OCI-LY3 (cell line): ENCODE results near the gene FOXE3.

Experiments used
- CTCF ChIP-seq: fragments of 200-600, 300-600 bp; sonication (generic); IDR thresholded peaks from 2 replicates; pipeline ENCODE4 v1.5.1; 2014; ENCODE audit warnings: antibody characterized with exemption, low read length, low read depth
- EZH2phosphoT487 ChIP-seq: fragments of 200-600 bp; shearing (Covaris generic); IDR thresholded peaks from 2 replicates; pipeline ENCODE4 v1.6.1; 2018; ENCODE audit warnings: antibody characterized with exemption, mixed run types, low read depth

GRCh38 chr1:47459253-47459788 is 43.2 kb downstream of the FOXE3 start:
- no peak for TF ChIP-seq CTCF
- no peak for TF ChIP-seq EZH2phosphoT487
